ENCODE measurements around the gene NRG2.

NRG2 gene

GRCh38 chr5:139855946-139856540, 187.1 kb downstream of the NRG2 start:
- DNase-seq (ENCODE audit: low spot score): no peak

- no peak for DNase-seq (ENCODE audit: low spot score)
Measured at GRCh38 chr5:139855451-139855850, 187.6 kb downstream of the NRG2 start.

- no peak for DNase-seq (ENCODE audit: low spot score)
Measured at GRCh38 chr5:139854953-139855352, 188.1 kb downstream of the NRG2 start.

GRCh38 chr5:139854029-139854605, 189.0 kb downstream of the NRG2 start:
- DNase-seq (ENCODE audit: low spot score): no peak

- DNase-seq (ENCODE audit: low spot score): no peak
Measured at GRCh38 chr5:139852696-139853095, 190.4 kb downstream of the NRG2 start.

GRCh38 chr5:139851558-139851957, 191.5 kb downstream of the NRG2 start:
- DNase-seq (ENCODE audit: low spot score): no peak

- no peak for DNase-seq (ENCODE audit: low spot score)
Measured at GRCh38 chr5:139850423-139851016, 192.6 kb downstream of the NRG2 start.

GRCh38 chr5:139849942-139850341, 193.2 kb downstream of the NRG2 start:
- DNase-seq (ENCODE audit: low spot score): no peak

GRCh38 chr5:139849501-139849900, 193.6 kb downstream of the NRG2 start:
- no peak for DNase-seq (ENCODE audit: low spot score)

- DNase-seq (ENCODE audit: low spot score): no peak
Measured at GRCh38 chr5:139848508-139849100, 194.5 kb downstream of the NRG2 start.

- DNase-seq (ENCODE audit: low spot score): no peak
Measured at GRCh38 chr5:139847790-139848507, 195.2 kb downstream of the NRG2 start.

- DNase-seq (ENCODE audit: low spot score): no peak
Measured at GRCh38 chr5:139847091-139847490, 196.0 kb downstream of the NRG2 start.

- peak; percentile 17 for DNase-seq (ENCODE audit: low spot score)
Measured at GRCh38 chr5:139845846-139846681, 197.0 kb downstream of the NRG2 start.

GRCh38 chr5:139844472-139845145, 198.5 kb downstream of the NRG2 start:
- peak; percentile 75 for DNase-seq (ENCODE audit: low spot score)

- no peak for DNase-seq (ENCODE audit: low spot score)
Measured at GRCh38 chr5:139843991-139844390, 199.1 kb downstream of the NRG2 start.

GRCh38 chr5:139842321-139842720, 200.8 kb downstream of the NRG2 start:
- DNase-seq (ENCODE audit: low spot score): no peak

GRCh38 chr5:139841549-139841948, 201.6 kb downstream of the NRG2 start:
- no peak for DNase-seq (ENCODE audit: low spot score)

GRCh38 chr5:139839918-139840317, 203.2 kb downstream of the NRG2 start:
- no peak for DNase-seq (ENCODE audit: low spot score)

GRCh38 chr5:139839232-139839815, 203.8 kb downstream of the NRG2 start:
- no peak for DNase-seq (ENCODE audit: low spot score)

- no peak for DNase-seq (ENCODE audit: low spot score)
Measured at GRCh38 chr5:139838381-139839197, 204.5 kb downstream of the NRG2 start.

Measured in LoVo (cell line).